ENCODE measurements around the gene CLIP4.

DNA sequence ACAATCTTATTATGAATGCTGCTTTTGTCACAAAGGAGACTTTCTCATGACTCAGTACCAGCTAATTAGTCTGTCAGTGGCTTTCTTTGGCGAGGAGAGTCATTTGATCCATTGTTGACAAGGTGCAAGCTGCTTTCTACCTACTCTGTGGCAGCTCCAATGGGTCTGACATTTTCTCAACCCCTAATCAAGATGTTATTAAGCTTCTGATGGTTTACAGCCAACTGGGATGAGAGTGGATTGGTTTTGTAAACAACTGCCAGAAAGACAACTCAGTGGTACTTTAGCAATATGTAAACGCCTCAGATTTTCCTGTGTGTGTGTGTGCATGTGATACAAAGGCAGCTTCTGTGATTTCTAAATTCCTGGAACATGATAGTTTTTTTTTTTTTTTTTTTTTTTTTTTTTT, 8.2 kb upstream of the CLIP4 start:
- TF ChIP-seq CTCF (IDR thresholded peaks at IDR 0.05) = no peak
- TF ChIP-seq POLR2A (IDR thresholded peaks at IDR 0.05) = no peak

Measured in ovary (tissue), 3 donors.